GM18907 (cell line): ENCODE measurements around the gene PRKD1.
"Not testable (repeated sequence)": the region's sequence is repeated elsewhere in the genome, so short reads cannot be mapped to it uniquely, and the experiment has no call there.

Source experiments
- ATAC-seq: cut with Tn5 transposase; IDR thresholded peaks from one replicate; pipeline ENCODE4 v1.9.1; 2021; ENCODE audit warnings: mild to moderate bottlenecking, moderate library complexity; ENCODE audit not compliant: unreplicated experiment

PRKD1 gene

DNA sequence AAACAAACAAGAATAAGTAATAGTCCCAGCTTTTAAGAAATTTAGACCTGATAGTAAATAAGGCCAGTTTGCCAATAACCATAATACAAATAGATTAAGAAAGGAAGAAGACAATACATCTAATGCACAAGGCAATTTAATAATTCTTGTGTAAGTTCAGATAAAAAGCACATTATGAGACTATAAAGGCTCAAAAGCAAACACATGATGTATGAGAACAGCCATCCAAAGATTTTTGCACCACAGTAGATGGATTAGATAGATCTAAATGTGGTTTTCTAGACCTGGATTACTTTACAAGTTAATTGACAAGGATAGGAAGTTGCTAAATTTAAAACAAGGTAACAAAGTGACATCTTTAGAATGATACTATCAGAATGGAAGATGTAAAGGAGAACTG is 125.4 kb downstream of the PRKD1 start:
- ATAC-seq, result no peak

DNA sequence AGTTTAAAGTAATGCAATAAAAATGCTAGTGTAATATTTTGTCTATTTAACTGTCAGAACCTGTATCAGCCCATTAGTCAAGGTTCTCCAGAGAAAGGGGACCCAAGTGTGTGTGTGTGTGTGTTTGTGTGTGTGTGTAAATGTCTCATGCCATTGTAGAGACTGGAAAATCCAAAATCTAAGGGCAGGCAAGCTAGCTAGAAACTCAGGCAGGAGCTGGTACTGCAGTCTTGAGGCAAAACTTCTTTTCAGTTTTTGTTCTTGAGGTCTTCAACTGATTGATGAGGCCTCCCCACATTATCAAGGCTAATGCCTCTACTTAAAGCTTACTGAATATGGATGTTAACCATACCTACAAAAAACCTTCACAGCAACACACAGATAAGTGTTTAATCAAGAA is 126.7 kb downstream of the PRKD1 start:
- ATAC-seq, result no peak

- peak; percentile 66 for ATAC-seq
These were observed 128.1 kb downstream of the PRKD1 start for GRCh38 chr14:29799464-29800095.

DNA sequence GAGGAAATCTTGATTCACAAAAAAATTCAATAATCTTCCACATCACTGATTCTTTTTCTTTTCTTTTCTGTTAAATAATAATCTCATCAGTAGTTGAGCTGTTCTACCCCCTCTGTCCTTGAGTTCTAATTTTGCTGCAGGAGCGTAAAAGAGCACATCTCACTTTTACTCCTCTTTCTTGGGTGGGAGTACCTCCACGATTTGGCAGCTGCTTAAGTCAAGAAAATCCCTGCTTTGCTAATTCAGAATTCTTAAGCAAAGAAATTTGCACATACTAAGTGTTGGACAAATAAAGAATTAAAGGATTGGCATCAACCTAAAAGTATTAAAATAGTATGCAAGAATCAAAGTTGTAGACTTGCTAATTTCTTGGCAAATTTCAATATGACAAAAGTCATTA is 128.8 kb downstream of the PRKD1 start:
- no peak for ATAC-seq

DNA sequence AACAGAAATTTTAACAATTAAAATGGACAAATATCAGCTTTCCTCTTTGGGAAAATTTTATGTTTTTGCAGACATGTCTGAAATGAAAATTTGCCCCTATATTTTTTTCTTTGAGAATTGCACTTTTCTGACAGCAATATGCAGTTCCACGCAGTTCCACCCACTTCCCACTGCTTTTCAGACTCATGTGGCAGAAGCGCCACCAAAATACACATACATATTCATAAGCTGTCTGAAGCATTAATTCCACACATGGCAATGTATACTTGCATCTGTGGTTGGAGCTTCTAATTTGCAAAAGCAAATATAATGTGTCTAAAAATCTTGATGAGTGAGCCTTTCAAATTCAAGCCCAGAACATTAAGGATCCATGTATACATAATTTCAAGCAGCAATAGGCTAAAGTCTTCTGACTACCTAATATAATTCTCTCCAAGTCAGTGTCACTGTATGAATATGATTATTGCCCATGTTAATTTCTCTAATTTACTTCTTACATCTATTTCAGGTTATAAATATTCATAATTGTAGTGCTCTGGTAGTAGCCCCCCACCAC is 129.5 kb downstream of the PRKD1 start:
- ATAC-seq, result no peak

DNA sequence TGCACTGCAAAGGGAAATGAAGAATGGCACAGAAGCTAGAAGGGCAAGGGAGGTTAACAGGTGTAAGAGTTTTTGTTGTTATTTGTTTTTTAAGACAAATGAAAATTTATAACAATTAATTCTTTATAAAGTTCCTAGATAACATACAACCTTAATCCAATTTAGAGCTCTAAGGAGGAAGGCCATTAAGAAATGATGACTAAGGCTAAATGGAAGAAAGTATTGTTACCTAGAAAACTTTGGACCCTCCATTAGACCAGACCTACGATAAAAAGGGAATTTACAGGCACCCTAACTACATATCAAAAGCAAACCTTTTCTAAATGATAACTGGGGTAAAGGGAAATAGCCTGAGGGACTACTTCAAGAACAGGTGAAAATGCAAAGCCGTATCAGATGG is 130.8 kb downstream of the PRKD1 start:
- ATAC-seq, result no peak

DNA sequence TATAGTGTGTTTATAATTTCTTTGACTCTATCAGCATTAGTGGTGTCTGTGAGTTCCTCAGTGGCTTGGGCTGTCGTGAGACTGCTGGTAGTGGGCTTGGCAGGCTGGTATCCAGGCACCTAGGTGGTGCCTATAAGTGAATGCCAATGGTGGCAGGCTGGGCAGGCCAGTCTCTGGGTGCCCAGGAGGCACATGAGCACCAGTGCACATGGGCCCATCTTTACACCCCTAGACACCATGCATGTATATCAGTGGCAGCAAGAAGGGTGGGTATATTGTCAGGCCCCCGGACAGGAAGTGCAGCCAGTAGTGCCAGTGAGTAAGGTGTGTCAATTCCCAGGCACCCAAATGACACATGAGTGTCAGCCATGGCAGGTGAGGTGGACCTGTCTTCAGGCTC is 138.2 kb downstream of the PRKD1 start:
- ATAC-seq, result no peak

DNA sequence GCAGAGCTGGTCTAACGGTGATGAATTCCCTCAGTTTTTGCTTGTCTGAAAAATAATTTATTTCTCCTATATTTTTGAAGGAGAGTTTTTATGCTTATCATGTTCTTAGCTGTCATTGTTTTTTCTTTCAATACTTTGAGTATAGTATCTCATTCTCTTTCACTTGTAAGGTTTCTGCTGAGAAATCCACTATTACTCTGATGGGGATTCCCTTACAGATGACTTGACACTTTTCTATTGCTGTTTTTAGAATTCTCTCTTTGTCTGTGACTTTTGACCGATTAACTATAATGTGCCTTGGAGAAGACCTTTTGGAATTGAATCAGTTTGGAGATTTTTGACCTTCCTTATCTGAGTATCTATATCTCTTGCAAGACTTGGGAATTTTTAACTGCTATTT is 139.6 kb downstream of the PRKD1 start:
- ATAC-seq, result no peak

- ATAC-seq, result no peak
These were observed 144.1 kb downstream of the PRKD1 start for GRCh38 chr14:29783556-29783955.

- ATAC-seq, result no peak
These were observed 145.6 kb downstream of the PRKD1 start for GRCh38 chr14:29782041-29782440.

DNA sequence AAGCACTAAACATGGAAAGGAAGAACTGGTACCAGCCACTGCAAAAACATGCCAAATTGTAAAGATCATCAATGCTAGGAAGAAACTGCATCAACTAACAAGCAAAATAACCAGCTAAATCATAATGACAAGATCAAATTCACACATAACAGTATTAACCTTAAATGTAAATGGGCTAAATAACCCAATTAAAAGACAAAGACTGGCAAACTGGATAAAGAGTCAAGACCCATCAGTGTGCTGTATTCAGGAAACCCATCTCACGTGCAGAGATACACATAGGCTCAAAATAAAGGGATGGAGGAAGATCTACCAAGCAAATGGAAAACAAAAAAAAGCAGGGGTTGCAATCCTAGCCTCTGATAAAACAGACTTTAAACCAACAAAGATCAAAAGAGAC is 150.5 kb downstream of the PRKD1 start:
- not testable (repeated sequence) for ATAC-seq

- no peak for ATAC-seq
These were observed 153.7 kb downstream of the PRKD1 start for GRCh38 chr14:29773990-29774389.

GRCh38 chr14:29763342-29763858 is 164.2 kb downstream of the PRKD1 start:
- no peak for ATAC-seq

DNA sequence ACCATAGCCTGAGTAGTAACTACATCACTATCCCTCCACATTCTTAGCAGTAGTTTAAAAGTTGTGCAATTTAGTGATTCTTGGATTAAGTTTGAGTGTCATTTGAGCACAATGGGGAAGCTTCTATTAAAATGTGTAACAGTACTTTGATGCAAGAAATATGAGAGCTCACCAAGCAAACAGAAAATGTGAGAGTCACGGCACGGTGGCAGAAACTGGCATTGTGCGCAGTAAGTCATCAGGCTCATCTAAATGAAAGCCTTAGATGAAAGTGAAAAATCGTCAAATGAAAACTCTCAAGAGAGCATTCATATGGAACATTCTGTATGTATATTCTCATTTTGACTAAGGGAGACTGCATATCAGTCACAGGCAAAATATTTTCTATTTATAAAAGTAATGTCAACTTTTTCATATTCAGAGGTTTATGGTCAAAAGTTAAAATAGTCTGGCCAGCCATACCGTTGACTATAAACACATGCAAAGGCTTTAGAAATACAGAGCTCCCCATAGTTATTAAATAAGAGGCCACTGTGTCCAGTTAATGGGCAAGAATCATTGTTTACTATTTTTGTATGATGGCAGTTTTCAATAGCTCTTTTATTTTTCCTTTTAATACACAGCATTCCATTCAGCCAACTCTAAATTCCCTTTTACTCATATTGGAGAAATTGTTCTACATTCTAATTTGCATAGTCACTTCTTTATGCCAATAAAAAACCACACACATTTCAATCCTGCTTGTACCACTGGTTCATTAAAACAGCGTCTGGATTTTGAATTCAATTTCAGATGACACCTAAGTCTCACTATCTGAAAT is 167.9 kb downstream of the PRKD1 start:
- peak; percentile 91 for ATAC-seq

- no peak for ATAC-seq
These were observed 169.9 kb downstream of the PRKD1 start for GRCh38 chr14:29757711-29758233.

DNA sequence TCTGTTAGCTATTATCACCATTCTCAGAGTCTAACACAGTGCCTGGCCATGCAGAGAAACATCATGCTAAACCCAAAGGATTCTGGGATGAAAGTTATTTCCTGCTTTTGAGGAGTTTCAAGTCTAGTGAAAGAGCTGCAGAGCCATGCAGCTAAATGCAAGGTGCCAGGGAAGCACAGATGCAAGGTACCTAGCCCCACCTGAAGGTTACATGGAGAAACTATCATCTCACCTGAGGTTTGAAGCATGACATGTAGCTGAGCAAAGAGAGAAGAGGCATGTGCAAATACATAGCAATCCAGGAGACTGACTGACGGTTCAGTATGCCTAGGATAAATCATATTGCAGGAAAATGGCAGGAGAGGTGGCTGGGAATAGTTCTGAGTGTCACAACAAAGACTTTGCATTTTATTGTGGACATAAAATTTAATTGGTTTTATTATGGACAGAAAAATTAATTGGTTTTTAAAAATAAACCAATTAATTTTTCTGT is 170.4 kb downstream of the PRKD1 start:
- ATAC-seq, result no peak

DNA sequence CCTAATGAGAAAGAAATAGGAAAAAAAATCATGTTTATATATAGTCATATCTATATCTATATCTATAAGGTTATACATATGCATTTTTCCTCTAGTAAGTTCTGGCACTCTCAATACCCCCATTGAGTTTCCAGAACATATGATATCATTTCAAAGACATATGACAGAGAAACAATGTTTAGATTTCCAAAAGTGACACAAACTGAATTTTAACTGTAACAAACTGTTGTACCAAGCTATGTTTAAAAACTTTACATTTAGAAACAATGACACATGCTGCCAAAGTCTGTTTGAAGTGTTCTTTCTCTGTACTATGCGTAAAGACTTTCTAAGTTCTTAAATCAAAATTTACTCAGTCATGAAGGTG is 171.6 kb downstream of the PRKD1 start:
- no peak for ATAC-seq

GRCh38 chr14:29755311-29756018 is 172.2 kb downstream of the PRKD1 start:
- no peak for ATAC-seq

GRCh38 chr14:29754134-29754533 is 173.5 kb downstream of the PRKD1 start:
- no peak for ATAC-seq

DNA sequence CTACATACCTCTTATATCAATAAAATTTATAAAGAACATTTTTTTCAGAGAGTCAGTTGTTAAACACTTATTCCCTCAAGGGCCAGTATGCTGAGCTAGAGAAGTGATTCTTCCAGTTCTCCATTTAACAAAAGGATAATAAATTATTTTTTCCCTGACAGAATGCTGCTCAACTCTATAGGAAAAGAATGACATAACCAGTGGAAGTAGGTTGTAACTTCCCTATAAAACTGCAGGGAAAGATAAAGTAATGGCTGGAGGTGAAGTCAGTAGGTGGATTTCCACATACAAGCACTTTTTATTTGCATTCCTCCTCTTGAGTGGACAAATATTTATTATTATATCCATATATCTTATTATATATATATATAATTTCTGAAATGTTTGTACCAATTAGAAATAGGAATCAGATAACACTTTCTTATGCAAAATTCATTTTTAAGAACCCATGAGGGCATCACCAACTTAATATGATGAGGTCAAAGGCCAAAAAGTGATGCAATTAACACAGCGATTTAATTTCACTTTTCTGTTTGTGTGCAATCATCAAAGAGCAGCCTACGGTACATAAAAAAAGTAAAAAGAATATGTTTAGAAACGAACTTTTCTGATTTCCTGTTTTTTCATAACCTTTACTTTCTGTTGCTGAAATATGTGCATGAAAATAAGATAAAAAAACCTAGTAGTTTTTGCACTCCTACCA is 175.3 kb downstream of the PRKD1 start:
- ATAC-seq, result no peak
